NCI-H146 treated with DMSO at 0.1 percent for 48 hours (cell line): Measurements from ENCODE around the gene PCDHGB6.
"Not testable (repeated sequence)": the region's sequence is repeated elsewhere in the genome, so short reads cannot be mapped to it uniquely, and the experiment has no call there.

ENCODE experiments used
- DNase-seq: peaks from one replicate; lab custom pipeline; 2025; ENCODE audit not compliant: unreplicated experiment; lab: John Stamatoyannopoulos, UW

The PCDHGB6 gene

DNA sequence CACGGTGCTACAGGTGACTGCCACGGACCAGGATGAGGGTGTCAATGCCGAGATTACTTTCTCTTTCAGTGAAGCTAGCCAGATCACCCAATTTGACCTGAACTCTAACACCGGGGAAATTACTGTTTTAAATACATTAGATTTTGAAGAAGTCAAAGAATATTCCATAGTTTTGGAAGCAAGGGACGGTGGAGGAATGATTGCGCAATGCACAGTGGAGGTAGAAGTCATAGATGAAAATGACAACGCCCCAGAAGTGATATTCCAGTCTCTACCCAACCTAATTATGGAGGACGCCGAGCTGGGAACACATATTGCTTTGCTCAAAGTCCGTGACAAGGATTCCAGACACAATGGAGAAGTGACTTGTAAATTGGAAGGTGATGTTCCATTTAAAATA, 19.2 kb upstream of the PCDHGB6 start:
- no peak for DNase-seq

- no peak for DNase-seq
Observed at GRCh38 chr5:141389153-141390042, 18.4 kb upstream of the PCDHGB6 start.

- DNase-seq = no peak
Observed at GRCh38 chr5:141392429-141393198, 15.2 kb upstream of the PCDHGB6 start, which contains the start of gene PCDHGA8. TSS of gene PCDHGA8 (plus strand) at chr5:141392633. CDS start at chr5:141392814, 181 bp downstream.

GRCh38 chr5:141393267-141393666, 14.6 kb upstream of the PCDHGB6 start:
- no peak for DNase-seq

- not testable (repeated sequence) for DNase-seq
Observed at GRCh38 chr5:141394401-141395187, 13.2 kb upstream of the PCDHGB6 start.

GRCh38 chr5:141397756-141398551, 9.9 kb upstream of the PCDHGB6 start, which contains the start of gene PCDHGB5:
TSS of gene PCDHGB5 (plus strand) at chr5:141397947. CDS start at chr5:141398128, 181 bp downstream.
- DNase-seq = not testable (repeated sequence)

DNA sequence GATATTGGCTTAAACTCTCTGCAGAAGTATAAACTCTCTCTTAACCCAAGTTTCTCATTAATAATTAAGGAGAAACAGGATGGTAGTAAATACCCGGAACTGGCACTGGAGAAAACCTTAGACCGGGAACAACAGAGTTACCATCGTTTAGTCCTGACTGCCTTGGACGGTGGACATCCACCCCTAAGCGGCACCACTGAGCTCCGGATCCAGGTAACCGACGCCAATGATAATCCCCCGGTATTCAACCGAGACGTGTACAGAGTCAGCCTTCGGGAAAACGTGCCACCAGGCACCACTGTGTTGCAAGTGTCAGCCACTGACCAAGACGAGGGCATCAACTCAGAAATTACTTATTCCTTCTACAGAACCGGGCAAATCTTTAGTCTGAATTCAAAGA, 9.2 kb upstream of the PCDHGB6 start:
- DNase-seq = no peak

DNA sequence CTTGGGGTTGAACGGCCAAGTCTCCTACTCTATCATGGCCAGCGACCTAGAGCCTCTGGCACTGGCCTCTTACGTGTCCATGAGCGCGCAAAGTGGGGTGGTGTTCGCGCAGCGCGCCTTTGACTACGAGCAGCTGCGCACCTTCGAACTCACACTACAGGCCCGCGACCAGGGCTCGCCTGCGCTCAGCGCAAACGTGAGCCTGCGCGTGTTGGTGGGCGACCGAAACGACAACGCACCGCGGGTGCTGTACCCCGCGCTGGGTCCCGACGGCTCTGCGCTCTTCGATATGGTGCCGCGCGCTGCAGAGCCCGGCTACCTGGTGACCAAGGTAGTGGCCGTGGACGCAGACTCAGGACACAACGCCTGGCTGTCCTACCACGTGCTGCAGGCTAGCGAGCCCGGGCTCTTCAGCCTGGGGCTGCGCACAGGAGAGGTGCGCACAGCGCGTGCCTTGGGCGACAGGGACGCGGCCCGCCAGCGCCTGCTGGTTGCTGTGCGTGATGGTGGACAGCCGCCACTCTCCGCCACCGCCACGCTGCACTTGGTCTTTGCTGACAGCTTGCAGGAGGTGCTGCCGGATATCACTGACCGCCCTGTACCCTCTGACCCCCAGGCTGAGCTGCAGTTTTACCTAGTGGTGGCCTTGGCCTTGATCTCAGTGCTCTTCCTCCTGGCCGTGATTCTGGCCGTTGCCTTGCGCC, 8.1 kb upstream of the PCDHGB6 start:
- DNase-seq = no peak

DNA sequence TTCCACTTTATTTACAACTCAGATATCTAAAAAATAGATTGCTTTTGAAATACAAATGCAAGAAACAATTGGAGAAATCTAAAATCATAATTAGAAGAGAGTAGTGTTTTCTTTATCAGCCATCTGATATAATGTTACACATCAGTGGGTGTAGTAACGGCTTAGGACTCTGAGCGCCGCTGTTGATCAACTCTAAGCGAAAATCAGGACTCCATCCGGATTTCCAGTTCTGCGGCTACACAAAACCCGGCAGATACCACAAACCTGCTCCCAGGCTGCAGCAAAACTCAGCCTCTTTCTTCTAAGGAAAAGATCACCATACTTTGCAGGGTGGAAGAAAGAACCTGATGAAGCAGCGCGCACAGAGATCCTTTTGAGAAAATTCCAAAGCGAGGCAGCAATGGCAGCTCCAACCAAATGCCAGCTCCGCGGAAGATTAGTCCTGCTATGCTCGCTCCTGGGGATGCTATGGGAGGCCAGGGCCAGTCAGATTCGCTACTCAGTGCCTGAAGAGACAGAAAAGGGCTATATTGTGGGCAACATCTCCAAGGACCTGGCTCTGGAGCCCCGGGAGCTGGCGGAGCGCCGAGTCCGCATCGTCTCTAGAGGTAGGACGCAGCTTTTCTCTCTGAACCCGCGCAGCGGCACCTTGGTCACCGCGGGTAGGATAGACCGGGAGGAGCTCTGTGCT, 5.1 kb upstream of the PCDHGB6 start, which contains the start of gene PCDHGA9:
Gene PCDHGA9 (plus strand): TSS at position 226 of the 691 bp plus-strand sequence. CDS start 175 bp downstream, at position 401.
- no peak for DNase-seq

GRCh38 chr5:141403387-141403786, 4.4 kb upstream of the PCDHGB6 start:
- no peak for DNase-seq

GRCh38 chr5:141409598-141410306, 1.9 kb downstream of the PCDHGB6 start:
- DNase-seq = no peak

DNA sequence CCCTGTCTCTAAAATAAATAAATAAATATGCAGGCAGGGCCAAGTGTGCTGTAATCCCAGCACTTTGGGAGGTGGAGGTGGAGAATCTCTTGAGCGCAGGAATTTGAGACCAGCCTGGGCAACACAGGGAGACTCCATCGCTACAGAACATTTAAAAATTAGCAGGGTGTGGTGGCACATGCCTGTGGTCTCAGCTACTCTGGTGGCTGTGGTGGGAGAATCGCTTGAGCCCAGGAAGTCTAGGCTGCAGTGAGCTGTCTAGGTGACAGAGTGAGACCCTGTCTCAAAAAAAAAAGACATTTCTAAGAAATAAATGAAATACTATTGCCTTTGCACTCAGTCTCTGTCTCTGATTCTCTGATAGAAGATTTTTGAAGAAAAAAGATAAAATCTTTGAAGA, 3.8 kb downstream of the PCDHGB6 start:
- DNase-seq = no peak

DNA sequence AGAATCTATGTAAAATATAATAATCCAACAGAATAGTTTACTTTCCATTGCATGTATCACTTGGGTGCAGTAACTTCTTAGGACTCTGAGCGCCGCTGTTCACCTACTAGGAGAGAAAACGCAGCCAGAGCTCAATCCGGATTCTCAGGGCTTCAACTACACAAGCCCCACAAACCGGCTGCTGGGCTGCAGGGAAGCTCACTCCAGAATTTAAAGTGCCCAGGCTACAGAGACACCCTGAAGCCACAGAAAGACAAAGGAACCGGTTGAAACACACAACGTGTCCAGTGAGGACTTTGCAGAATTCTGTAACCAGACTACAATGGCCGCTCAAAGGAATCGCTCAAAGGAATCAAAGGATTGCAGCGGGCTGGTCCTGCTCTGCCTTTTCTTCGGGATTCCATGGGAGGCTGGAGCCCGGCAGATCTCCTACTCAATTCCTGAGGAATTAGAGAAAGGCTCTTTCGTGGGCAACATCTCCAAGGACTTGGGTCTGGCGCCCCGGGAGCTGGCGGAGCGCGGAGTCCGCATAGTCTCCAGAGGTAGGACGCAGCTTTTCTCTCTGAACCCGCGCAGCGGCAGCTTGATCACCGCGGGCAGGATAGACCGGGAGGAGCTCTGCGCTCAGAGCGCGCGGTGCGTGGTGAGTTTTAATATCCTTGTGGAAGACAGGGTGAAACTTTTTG, 5.2 kb downstream of the PCDHGB6 start, which contains the start of gene PCDHGA10:
Gene PCDHGA10 (plus strand): TSS at position 134 of the 686 bp plus-strand sequence. CDS start 189 bp downstream, at position 323.
- DNase-seq = no peak

DNA sequence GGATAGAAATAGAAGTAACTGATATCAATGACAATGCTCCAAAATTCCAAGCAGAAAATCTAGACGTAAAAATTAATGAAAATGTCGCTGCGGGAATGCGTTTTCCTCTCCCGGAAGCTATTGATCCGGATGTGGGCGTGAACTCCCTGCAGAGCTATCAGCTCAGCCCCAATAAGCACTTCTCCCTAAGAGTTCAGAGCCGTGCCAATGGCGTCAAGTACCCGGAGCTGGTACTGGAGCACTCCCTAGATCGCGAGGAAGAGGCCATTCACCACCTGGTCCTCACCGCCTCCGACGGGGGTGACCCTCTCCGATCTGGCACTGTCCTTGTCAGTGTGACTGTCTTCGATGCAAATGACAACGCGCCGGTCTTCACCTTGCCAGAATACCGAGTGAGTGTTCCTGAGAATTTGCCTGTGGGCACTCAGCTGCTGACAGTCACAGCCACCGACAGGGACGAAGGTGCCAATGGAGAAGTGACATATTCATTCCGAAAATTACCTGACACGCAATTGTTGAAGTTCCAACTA, 5.8 kb downstream of the PCDHGB6 start:
- DNase-seq = no peak

- not testable (repeated sequence) for DNase-seq
Observed at GRCh38 chr5:141414548-141415274, 6.9 kb downstream of the PCDHGB6 start.

- not testable (repeated sequence) for DNase-seq
Observed at GRCh38 chr5:141415275-141415618, 7.4 kb downstream of the PCDHGB6 start.
